ENCODE results near the gene DEFB127.
"Not testable (repeated sequence)": the region's sequence is repeated elsewhere in the genome, so short reads cannot be mapped to it uniquely, and the experiment has no call there.

Gene DEFB127

DNA sequence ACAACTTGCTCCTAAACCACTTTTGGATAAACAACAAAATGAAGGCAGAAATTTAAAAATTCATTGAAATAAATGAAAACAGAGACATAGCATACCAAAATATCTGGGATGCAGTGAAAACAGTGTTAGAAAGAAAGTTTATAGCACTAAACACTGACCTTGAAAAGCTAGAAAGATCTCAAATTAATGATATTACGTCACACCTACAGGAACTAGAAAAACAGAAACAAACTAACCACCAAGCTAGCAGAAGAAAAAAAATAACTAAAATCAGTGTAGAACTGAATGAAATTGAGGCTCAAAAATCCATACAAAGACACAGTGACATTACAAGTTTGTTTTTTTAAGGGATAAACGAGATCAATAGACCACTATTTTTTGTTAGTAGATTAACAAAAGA lies 27.0 kb downstream of the DEFB127 start:
- TF ChIP-seq, protein P1, sequence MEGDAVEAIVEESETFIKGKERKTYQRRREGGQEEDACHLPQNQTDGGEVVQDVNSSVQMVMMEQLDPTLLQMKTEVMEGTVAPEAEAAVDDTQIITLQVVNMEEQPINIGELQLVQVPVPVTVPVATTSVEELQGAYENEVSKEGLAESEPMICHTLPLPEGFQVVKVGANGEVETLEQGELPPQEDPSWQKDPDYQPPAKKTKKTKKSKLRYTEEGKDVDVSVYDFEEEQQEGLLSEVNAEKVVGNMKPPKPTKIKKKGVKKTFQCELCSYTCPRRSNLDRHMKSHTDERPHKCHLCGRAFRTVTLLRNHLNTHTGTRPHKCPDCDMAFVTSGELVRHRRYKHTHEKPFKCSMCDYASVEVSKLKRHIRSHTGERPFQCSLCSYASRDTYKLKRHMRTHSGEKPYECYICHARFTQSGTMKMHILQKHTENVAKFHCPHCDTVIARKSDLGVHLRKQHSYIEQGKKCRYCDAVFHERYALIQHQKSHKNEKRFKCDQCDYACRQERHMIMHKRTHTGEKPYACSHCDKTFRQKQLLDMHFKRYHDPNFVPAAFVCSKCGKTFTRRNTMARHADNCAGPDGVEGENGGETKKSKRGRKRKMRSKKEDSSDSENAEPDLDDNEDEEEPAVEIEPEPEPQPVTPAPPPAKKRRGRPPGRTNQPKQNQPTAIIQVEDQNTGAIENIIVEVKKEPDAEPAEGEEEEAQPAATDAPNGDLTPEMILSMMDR (IDR thresholded peaks at IDR 0.05; ENCODE audit: poor library complexity, severe bottlenecking) = no peak
- Histone ChIP-seq H3K36me3 (ENCODE audit: low read depth) (no peaks in the 10 kb centered on the region), H3K4me1 (ENCODE audit: insufficient read depth, poor library complexity, severe bottlenecking) (no peaks in the 10 kb centered on the region), H3K27me3 (ENCODE audit: insufficient read depth, poor library complexity, severe bottlenecking) (peaks cover 44% of the 10 kb centered on the region), H3K4me3 (ENCODE audit: severe bottlenecking) (no peak overlapping the region), H3K9me3 (ENCODE audit: severe bottlenecking) (no peaks in the 10 kb centered on the region), H3K27ac (ENCODE audit: poor library complexity, severe bottlenecking) (no peak overlapping the region)
- ATAC-seq (ENCODE audit: low read depth) (no peak), DNase-seq (ENCODE audit: low spot score) (no peak)

DNA sequence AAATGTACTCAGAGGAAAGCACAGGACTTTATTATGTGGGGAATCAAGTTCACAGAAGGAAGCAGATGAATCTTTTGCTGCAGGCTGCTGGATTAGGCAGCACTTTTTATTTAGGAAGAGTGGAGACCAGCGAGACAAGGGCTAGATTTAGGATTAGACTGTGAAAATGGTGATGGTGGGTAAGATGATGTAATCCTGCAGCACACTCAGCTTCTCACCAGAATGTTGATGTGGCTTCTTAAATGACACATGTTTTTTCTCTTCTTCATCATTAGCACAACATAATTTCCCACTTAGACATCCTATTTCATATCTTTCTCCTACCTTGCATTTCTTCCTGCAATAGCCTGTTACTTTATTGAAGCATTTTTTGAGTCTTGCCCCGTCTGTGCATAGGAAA lies 30.5 kb downstream of the DEFB127 start:
- ATAC-seq (ENCODE audit: low read depth) = no peak
- peaks cover 22% of the 10 kb centered on the region for H3K27me3 ChIP-seq (ENCODE audit: insufficient read depth, poor library complexity, severe bottlenecking)
- no peak for DNase-seq (ENCODE audit: low spot score)
- H3K9me3 ChIP-seq (ENCODE audit: severe bottlenecking) = no peaks in the 10 kb centered on the region
- no peaks in the 10 kb centered on the region for H3K4me1 ChIP-seq (ENCODE audit: insufficient read depth, poor library complexity, severe bottlenecking)
- no peaks in the 10 kb centered on the region for H3K36me3 ChIP-seq (ENCODE audit: low read depth)
- TF ChIP-seq, protein P1 (IDR thresholded peaks at IDR 0.05; ENCODE audit: poor library complexity, severe bottlenecking) = no peak
- H3K4me3 ChIP-seq (ENCODE audit: severe bottlenecking) = no peak overlapping the region
- no peak overlapping the region for H3K27ac ChIP-seq (ENCODE audit: poor library complexity, severe bottlenecking)

DNA sequence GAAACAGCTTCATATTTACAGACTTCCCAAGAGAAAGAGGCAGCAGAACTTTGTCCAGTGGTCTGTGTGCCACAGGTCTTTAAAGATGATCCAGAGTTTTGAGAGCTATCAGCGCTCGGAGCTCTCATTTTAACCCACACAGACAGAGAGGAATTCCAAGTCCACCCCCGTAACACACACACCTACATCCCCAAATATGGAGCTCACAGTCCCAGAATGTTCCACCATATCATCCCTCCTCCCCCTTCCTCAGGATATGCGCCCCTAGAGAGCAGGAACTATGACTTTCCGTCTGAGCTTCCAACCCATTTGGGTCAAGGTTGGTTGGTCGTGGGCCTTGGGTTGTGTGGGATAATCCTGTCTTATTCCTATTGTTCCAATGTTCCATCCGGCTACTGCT lies 32.4 kb downstream of the DEFB127 start, which contains the start of gene DEFB128:
Gene DEFB128 (minus strand): TSS at position 101 of the 400 bp plus-strand sequence. CDS start 88 bp downstream, at position 13.
- TF ChIP-seq, protein P1 (IDR thresholded peaks at IDR 0.05; ENCODE audit: poor library complexity, severe bottlenecking) = no peak
- no peak for DNase-seq (ENCODE audit: low spot score)
- H3K36me3 ChIP-seq (ENCODE audit: low read depth) = no peaks in the 10 kb centered on the region
- no peaks in the 10 kb centered on the region for H3K4me1 ChIP-seq (ENCODE audit: insufficient read depth, poor library complexity, severe bottlenecking)
- no peak within 1 kb of the TSS for H3K4me3 ChIP-seq (ENCODE audit: severe bottlenecking)
- H3K27me3 ChIP-seq (ENCODE audit: insufficient read depth, poor library complexity, severe bottlenecking) = peaks cover 15% of the 10 kb centered on the region
- no peak for ATAC-seq (ENCODE audit: low read depth)
- H3K9me3 ChIP-seq (ENCODE audit: severe bottlenecking) = no peaks in the 10 kb centered on the region
- H3K27ac ChIP-seq (ENCODE audit: poor library complexity, severe bottlenecking) = no peak within 1 kb of the TSS

DNA sequence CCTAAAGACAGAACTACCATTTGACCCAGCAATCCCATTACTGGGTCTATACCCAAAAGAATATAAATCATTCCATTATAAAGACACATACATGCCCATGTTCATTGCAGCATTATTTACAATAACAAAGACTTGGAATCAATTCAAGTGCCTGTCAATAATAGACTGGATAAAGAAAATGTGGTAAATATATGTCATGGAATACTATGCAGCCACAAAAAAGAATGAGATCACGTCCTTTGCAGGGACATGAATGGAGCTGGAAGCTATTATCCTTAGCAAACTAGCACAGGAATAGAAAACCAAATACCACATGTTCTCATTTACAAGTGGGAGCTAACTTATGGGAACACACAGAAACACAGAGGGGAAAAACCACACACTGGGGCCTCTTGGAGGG lies 41.0 kb downstream of the DEFB127 start:
- Histone ChIP-seq H3K4me1 (ENCODE audit: insufficient read depth, poor library complexity, severe bottlenecking) (no peaks in the 10 kb centered on the region), H3K27ac (ENCODE audit: poor library complexity, severe bottlenecking) (no peak overlapping the region), H3K36me3 (ENCODE audit: low read depth) (no peaks in the 10 kb centered on the region), H3K9me3 (ENCODE audit: severe bottlenecking) (peaks cover 3% of the 10 kb centered on the region), H3K27me3 (ENCODE audit: insufficient read depth, poor library complexity, severe bottlenecking) (peaks cover 16% of the 10 kb centered on the region), H3K4me3 (ENCODE audit: severe bottlenecking) (no peak overlapping the region)
- ATAC-seq (ENCODE audit: low read depth) (no peak), DNase-seq (ENCODE audit: low spot score) (no peak)
- TF ChIP-seq, protein P1 (IDR thresholded peaks at IDR 0.05; ENCODE audit: poor library complexity, severe bottlenecking) = no peak

DNA sequence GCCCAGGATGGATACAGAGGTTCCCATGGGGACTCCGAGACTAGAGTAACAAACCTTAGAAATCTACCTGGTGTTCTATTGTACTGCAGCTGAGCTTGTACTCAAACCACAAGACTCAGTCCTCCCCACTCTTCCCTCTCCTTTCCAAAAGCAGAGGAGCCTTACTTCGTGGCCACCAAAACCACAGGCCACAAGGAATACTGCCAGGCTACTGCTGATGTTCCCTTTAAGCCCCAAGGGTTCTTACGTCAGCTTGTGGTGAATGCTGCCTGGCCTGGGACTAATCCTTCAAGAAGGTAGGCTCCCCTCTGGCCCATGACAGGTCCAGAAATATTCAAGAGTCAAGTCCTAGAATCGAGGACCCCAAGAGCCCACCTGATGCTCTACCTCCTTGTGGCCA lies 42.7 kb downstream of the DEFB127 start:
- Histone ChIP-seq H3K4me1 (ENCODE audit: insufficient read depth, poor library complexity, severe bottlenecking) (no peaks in the 10 kb centered on the region), H3K27ac (ENCODE audit: poor library complexity, severe bottlenecking) (no peak overlapping the region), H3K4me3 (ENCODE audit: severe bottlenecking) (no peak overlapping the region), H3K36me3 (ENCODE audit: low read depth) (no peaks in the 10 kb centered on the region), H3K9me3 (ENCODE audit: severe bottlenecking) (peaks cover 3% of the 10 kb centered on the region), H3K27me3 (ENCODE audit: insufficient read depth, poor library complexity, severe bottlenecking) (peaks cover 20% of the 10 kb centered on the region)
- TF ChIP-seq, protein P1 (IDR thresholded peaks at IDR 0.05; ENCODE audit: poor library complexity, severe bottlenecking) = no peak
- ATAC-seq (ENCODE audit: low read depth) = no peak
- DNase-seq (ENCODE audit: low spot score) = no peak

DNA sequence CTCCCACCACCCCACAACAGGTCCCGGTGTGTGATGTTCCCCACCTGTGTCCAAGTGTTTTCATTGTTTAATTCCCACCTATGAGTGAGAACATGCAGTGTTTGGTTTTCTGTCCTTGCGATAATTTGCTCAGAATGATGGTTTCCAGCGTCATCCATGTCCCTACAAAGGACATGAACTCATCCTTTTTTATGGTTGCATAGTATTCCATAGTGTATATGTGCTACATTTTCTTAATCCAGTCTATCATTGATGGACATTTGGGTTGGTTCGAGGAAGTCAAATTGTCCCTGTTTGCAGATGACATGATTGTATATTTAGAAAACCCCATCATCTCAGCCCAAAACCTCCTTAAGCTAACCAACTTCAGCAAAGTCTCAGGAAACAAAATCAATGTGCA lies 46.4 kb downstream of the DEFB127 start:
- peaks cover 20% of the 10 kb centered on the region for H3K27me3 ChIP-seq (ENCODE audit: insufficient read depth, poor library complexity, severe bottlenecking)
- not testable (repeated sequence) for H3K36me3 ChIP-seq (ENCODE audit: low read depth); H3K4me1 ChIP-seq (ENCODE audit: insufficient read depth, poor library complexity, severe bottlenecking); ATAC-seq (ENCODE audit: low read depth); H3K27ac ChIP-seq (ENCODE audit: poor library complexity, severe bottlenecking); H3K4me3 ChIP-seq (ENCODE audit: severe bottlenecking); DNase-seq (ENCODE audit: low spot score); H3K9me3 ChIP-seq (ENCODE audit: severe bottlenecking)

Data from RWPE2 (cell line).